Measurements from ENCODE around the gene REN.

- TF ChIP-seq REPIN1 (CRISPR knock-in tag; IDR thresholded peaks at IDR 0.05; ENCODE audit: borderline replicate concordance, low read depth) (no peak), HNRNPH1 (optimal IDR thresholded peaks at IDR 0.05; ENCODE audit: low read depth, low read length) (no peak), FOXJ3 (CRISPR knock-in tag; IDR thresholded peaks at IDR 0.05; ENCODE audit: borderline replicate concordance) (no peak)
Measured at GRCh38 chr1:204178487-204179281, 12.5 kb upstream of the REN start.

All from HepG2 (cell line).